Nephron progenitor cell (in vitro differentiated cells): ENCODE measurements around the gene PLA2G2D.

Source experiments
- DNase-seq: peaks from one replicate; pipeline ENCODE4 v3.0.0; 2021
- H3K27ac Mint-ChIP-seq: 2 replicates; pipeline ENCODE4 v1.8.0; 2021; ENCODE audit warnings: mild to moderate bottlenecking, moderate library complexity, mixed read lengths
- H3K27me3 Mint-ChIP-seq: 2 replicates; pipeline ENCODE4 v1.8.0; 2021; ENCODE audit warnings: mild to moderate bottlenecking, low read depth, mixed read lengths; ENCODE audit not compliant: poor library complexity
- H3K36me3 Mint-ChIP-seq: 2 replicates; pipeline ENCODE4 v1.8.0; 2021; ENCODE audit warnings: low read depth, mixed read lengths
- H3K4me1 Mint-ChIP-seq: 2 replicates; pipeline ENCODE4 v1.8.0; 2021; ENCODE audit warnings: mixed read lengths
- H3K4me3 Mint-ChIP-seq: 2 replicates; pipeline ENCODE4 v1.8.0; 2021; ENCODE audit warnings: mild to moderate bottlenecking, moderate library complexity, mixed read lengths
- H3K9me3 Mint-ChIP-seq: 2 replicates; pipeline ENCODE4 v1.8.0; 2021; ENCODE audit warnings: mild to moderate bottlenecking, moderate library complexity, mixed read lengths
- CTCF ChIP-seq: fragments of 200-600 bp; sonication (generic); IDR thresholded peaks from 2 replicates; pipeline ENCODE4 v1.5.0; 2021; ENCODE audit warnings: antibody characterized with exemption

Gene PLA2G2D

DNA sequence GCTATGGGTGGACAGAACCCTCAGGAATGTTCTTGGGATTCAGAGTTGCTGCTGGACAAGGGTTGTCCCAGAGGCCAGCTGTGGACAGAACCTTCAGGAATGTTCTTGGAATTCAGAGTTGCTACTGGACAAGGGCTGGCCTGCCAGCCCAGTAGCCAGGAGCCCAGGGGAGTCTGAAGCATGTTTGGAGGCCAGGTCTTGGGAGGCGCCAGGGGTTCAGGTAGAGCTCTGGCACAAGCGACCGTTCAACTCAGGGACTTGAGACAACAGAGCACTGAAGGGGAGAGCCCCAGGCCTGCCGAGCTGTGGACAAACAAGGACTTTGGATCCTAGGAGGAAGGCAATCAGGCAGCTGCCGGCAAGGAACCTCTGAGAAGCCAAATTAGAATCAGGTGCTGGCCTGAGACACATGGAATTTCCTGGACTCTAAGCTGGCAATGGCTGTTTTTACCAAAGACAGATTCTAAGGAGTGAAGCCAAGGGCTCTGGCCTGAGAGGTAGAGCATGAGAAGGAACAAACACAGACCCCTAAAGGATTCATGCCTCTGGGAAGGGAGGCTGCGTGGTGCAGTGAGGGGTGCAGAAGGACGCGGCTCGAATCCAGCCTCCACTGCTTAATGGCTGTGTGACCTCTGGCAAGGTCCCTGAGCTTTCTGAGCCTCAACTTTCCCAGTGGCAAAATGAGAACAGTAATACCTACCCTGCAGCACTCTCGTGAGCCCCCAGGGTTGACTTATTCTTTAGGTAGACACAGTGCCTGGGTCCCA, 36.0 kb downstream of the PLA2G2D start:
- Mint-ChIP-seq H3K27me3 (peaks cover 6% of the 10 kb centered on the region), H3K4me1 (peaks cover 35% of the 10 kb centered on the region), H3K4me3 (no peak overlapping the region), H3K36me3 (no peaks in the 10 kb centered on the region), H3K27ac (no peak overlapping the region), H3K9me3 (no peaks in the 10 kb centered on the region)
- TF ChIP-seq CTCF = no peak
- DNase-seq = no peak

DNA sequence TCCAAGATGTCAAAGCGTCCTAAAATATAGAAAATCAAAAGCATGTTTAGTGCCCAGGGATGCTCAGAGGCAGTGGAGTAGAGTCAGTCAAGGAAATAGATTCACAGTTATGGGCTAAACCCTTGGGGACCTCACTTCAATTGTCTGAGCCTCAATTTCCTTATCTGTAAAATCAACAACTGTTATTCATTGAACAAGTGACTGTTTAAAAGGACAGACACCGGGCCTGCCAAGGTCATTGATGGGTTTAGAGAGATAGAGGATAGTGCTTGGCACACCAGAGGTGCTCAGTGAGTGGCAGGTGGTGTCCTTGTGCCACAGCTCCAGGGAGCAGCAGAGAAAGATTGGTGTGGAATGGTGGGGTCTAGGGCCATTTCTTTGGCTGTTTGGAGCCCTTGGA, 36.6 kb downstream of the PLA2G2D start:
- H3K4me1 Mint-ChIP-seq = peaks cover 35% of the 10 kb centered on the region
- no peak for DNase-seq
- H3K27me3 Mint-ChIP-seq = peaks cover 9% of the 10 kb centered on the region
- TF ChIP-seq CTCF = no peak
- no peak overlapping the region for H3K4me3 Mint-ChIP-seq
- H3K36me3 Mint-ChIP-seq = no peaks in the 10 kb centered on the region
- no peaks in the 10 kb centered on the region for H3K9me3 Mint-ChIP-seq
- H3K27ac Mint-ChIP-seq = no peak overlapping the region

DNA sequence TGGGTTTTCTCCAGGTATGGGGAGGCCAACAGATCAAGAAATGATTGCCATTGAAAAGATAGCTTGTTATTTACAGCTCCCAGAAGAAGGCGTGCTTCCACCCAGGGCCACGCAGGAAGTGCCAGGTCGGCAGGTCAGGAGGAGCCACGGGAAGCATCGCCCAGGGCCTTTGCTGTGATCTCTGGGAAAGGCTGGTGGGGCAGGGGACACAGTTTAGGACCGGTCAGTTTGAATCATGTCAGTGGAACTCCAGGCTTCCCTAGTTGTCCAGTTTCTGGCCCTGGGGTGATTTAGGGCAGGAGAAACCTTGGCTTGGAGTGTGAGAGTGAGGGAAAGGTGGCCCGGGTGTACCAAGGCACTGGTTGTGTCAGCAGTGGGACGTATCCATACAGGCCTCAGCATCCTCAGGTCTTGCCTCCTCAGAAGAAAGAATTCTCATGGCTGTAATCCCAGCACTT, 38.0 kb downstream of the PLA2G2D start:
- Mint-ChIP-seq H3K27ac (no peak overlapping the region), H3K9me3 (no peaks in the 10 kb centered on the region), H3K36me3 (no peaks in the 10 kb centered on the region), H3K4me1 (peaks cover 35% of the 10 kb centered on the region), H3K27me3 (peaks cover 17% of the 10 kb centered on the region), H3K4me3 (no peak overlapping the region)
- TF ChIP-seq CTCF = no peak
- DNase-seq = no peak

DNA sequence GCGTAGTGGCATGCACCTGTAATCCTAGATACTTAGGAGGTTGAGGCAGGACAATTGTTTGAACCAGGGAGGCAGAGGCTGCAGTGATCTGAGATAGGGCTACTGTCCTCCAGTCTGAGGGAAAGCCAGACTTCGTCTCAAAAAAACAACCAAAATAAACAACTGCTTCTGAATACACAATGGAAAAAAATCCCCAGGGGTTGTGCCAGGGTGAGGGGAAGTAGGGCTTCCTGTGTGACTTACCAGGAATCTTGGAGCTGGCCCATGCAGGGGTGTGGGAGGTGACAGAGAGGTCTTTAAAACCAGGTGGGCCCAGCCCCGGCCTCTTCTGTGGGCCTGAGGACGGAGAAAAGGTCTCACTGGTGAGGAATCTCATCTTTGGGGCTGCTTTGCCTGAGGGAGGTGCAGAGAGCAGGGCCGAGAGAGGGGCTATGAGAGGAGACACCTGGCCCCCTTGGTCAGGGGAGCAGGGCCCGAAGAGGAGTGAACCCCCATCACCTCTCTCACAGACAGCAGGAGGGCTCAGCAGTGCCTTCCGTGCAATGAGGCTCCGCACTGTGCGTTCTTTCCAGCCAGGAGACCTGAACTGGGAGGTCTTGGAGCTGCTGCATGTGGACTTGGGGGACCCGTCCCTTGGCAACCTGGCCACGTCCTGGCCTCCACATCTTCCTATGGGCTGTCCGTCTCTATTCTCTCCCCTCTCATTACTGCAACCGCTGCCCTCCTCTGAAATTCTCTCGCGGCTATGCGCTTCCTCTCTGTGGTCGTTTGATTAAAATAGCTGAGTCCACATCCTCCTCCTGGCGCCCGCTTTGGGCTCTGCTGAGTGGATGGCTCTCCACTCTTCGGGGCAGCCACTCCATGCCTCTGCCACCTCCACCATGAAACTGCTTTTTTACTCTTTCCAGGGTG, 38.6 kb downstream of the PLA2G2D start:
- Mint-ChIP-seq H3K27me3 (peaks cover 17% of the 10 kb centered on the region), H3K4me1 (peaks cover 35% of the 10 kb centered on the region), H3K27ac (no peak overlapping the region), H3K9me3 (no peaks in the 10 kb centered on the region), H3K36me3 (no peaks in the 10 kb centered on the region), H3K4me3 (no peak overlapping the region)
- DNase-seq = no peak
- TF ChIP-seq CTCF = no peak

GRCh38 chr1:20079661-20080305, 39.6 kb downstream of the PLA2G2D start:
- no peak overlapping the region for H3K27ac Mint-ChIP-seq
- TF ChIP-seq CTCF = no peak
- DNase-seq = no peak

More at GRCh38 chr1:20079661-20080305, 39.6 kb downstream of the PLA2G2D start:
- Mint-ChIP-seq H3K4me1 (peaks cover 30% of the 10 kb centered on the region), H3K27me3 (peaks cover 17% of the 10 kb centered on the region), H3K36me3 (no peaks in the 10 kb centered on the region), H3K4me3 (no peak overlapping the region), H3K9me3 (no peaks in the 10 kb centered on the region)
